ENCODE results near the gene RUFY4. TPM values are rescaled to one million over a fixed set of nuclear protein-coding genes. Genes with fewer than 3 reads are reported as not detected.
"Not testable (repeated sequence)": the region's sequence is repeated elsewhere in the genome, so short reads cannot be mapped to it uniquely, and the experiment has no call there.

Gene RUFY4
- total RNA-seq, 4 donors from 2014 or later = 0.07 TPM; not detected in 3

- DNase-seq = no peak
- no peaks in the 10 kb centered on the region for H3K9me3 ChIP-seq
Measured at GRCh38 chr2:218097975-218098374, 28.9 kb downstream of the RUFY4 start.

DNA sequence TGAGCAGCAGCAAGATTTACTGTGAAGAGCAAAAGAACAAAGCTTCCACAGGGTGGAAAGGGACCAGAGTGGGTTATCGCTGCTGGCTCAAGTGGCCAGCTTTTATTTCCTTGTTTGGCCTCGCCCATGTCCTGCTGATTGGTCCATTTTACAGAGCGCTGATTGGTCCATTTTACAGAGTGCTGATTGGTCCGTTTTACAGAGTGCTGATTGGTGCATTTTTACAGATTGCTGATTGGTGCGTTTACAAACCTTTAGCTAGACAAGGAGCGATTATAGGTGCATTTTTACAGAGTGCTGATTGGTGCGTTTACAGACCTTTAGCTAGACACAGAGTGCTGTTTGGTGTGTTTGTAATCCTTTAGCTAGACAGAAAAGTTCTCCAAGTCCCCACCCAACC, 39.8 kb downstream of the RUFY4 start:
- H3K4me1 ChIP-seq; H3K4me3 ChIP-seq; H3K27ac ChIP-seq; H3K27me3 ChIP-seq; H3K9me3 ChIP-seq; H3K36me3 ChIP-seq; intact Hi-C loops (cut with DNase I; ENCODE audit: low total_unique reads); DNase-seq: not testable (repeated sequence)

More at GRCh38 chr2:218097975-218098374, 28.9 kb downstream of the RUFY4 start:
- Histone ChIP-seq H3K27ac (no peak overlapping the region), H3K4me1 (no peaks in the 10 kb centered on the region), H3K27me3 (no peaks in the 10 kb centered on the region), H3K36me3 (no peaks in the 10 kb centered on the region), H3K4me3 (no peak overlapping the region)
- intact Hi-C loops (cut with DNase I; ENCODE audit: low total_unique reads) = no loop called here
- TF ChIP-seq CTCF (IDR thresholded peaks at IDR 0.05) = no peak
- TF ChIP-seq POLR2A (IDR thresholded peaks at IDR 0.05) = no peak

DNA sequence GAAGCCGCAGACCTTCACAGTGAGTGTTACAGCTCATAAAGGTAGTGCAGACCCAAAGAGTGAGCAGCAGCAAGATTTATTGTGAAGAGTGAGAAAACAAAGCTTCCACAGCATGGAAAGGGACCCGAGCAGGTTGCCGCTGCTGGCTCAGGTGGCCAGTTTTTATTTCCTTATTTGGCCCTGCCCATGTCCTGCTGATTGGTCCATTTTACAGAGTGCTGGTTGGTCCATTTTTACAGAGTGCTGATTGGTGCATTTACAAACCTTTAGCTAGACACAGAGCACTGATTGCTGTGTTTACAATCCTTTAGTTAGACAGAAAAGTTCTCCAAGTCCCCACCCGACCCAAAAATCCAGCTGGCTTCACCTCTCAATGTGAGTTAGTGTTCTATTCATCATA, 52.7 kb downstream of the RUFY4 start:
- DNase-seq; H3K9me3 ChIP-seq; H3K4me3 ChIP-seq; H3K4me1 ChIP-seq; H3K36me3 ChIP-seq; intact Hi-C loops (cut with DNase I; ENCODE audit: low total_unique reads); H3K27ac ChIP-seq; H3K27me3 ChIP-seq: not testable (repeated sequence)

- H3K9me3 ChIP-seq; H3K27ac ChIP-seq; H3K27me3 ChIP-seq; H3K4me3 ChIP-seq; H3K36me3 ChIP-seq; DNase-seq; H3K4me1 ChIP-seq; intact Hi-C loops (cut with DNase I; ENCODE audit: low total_unique reads): not testable (repeated sequence)
Measured at GRCh38 chr2:218122286-218122685, 53.2 kb downstream of the RUFY4 start.

- no peak overlapping the region for H3K27ac ChIP-seq
- H3K9me3 ChIP-seq = peaks cover 0 to 10% of the 10 kb centered on the region in 2 donors
- H3K36me3 ChIP-seq = no peaks in the 10 kb centered on the region
- no peak overlapping the region for H3K4me3 ChIP-seq
- no peak for TF ChIP-seq CTCF (IDR thresholded peaks at IDR 0.05)
- no peak for TF ChIP-seq POLR2A (IDR thresholded peaks at IDR 0.05)
- H3K27me3 ChIP-seq = no peaks in the 10 kb centered on the region
- H3K4me1 ChIP-seq = no peaks in the 10 kb centered on the region
- no peak for DNase-seq
- intact Hi-C loops (cut with DNase I; ENCODE audit: low total_unique reads) = no loop called here
Measured at GRCh38 chr2:218123986-218124385, 54.9 kb downstream of the RUFY4 start.

DNA sequence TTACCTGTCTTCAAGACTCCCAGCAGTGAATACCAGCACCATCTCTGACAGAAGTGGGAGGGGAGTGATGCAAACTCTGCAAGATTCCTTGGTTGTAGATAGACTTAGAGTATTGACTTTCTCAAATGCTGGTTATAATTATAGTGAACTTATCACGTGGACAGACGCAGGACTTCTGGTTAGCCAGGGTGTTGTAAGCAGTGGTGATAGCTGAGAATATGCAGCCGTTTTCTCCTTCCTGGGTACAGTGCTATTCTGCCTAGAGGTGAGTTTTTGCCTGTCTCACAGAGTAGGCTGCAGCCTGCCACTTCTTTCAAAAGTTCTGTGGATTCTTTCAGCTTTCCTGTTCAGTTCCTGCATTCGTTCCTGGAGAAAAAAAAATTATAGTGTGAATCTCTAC, 56.0 kb downstream of the RUFY4 start:
- DNase-seq = no peak
- H3K27me3 ChIP-seq = no peaks in the 10 kb centered on the region
- intact Hi-C loops (cut with DNase I; ENCODE audit: low total_unique reads) = no loop called here
- peaks cover 0 to 10% of the 10 kb centered on the region in 2 donors for H3K9me3 ChIP-seq
- no peaks in the 10 kb centered on the region for H3K4me1 ChIP-seq
- H3K4me3 ChIP-seq = no peak overlapping the region
- H3K27ac ChIP-seq = no peak overlapping the region
- no peaks in the 10 kb centered on the region for H3K36me3 ChIP-seq
- no peak for TF ChIP-seq POLR2A (IDR thresholded peaks at IDR 0.05)
- no peak for TF ChIP-seq CTCF (IDR thresholded peaks at IDR 0.05)

DNA sequence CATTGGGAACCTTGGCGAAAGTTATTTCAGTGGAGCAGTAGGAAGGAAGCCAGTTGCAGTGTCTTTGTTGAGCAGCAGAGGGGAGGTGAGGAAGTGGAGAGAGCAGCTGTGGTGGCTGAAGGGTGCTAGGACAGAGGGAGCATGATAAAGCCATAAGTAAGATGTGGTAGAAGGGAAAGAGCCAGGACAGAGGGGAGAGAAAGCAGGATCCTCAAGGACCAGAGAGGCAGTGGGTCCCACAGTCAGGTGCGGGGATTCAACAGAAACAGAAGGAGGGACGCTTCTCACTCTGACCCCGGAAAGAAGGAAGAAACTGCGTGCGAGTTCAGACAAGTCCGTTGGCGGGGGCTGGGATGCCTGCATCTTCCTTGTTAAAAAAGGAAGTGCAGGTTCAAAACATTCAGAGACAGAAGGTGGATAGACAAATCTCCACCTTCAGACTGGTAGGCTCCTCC, 56.6 kb downstream of the RUFY4 start, which contains the start of gene CXCR2:
CXCR2 (plus strand) TSS at position 403 of the 455 bp plus-strand sequence. CDS start 8,774 bp downstream, outside the sequence.
- H3K27ac ChIP-seq = no peak within 1 kb of the TSS
- TF ChIP-seq POLR2A (IDR thresholded peaks at IDR 0.05) = no peak
- TF ChIP-seq CTCF (IDR thresholded peaks at IDR 0.05) = no peak
- no peak for DNase-seq

More for the DNA sequence above, 56.6 kb downstream of the RUFY4 start, which contains the start of gene CXCR2:
- H3K36me3 ChIP-seq = no peaks in the 10 kb centered on the region
- no peaks in the 10 kb centered on the region for H3K4me1 ChIP-seq
- H3K4me3 ChIP-seq = no peak within 1 kb of the TSS
- intact Hi-C loops (cut with DNase I; ENCODE audit: low total_unique reads) = no loop called here
- peaks cover 0 to 10% of the 10 kb centered on the region in 2 donors for H3K9me3 ChIP-seq
- no peaks in the 10 kb centered on the region for H3K27me3 ChIP-seq
